Activated T-cell treated with anti-CD3 and anti-CD28 coated beads for 4 hours (primary cell): Measurements from ENCODE around the gene GPATCH8.

ENCODE experiments used
- DNase-seq: peaks from one replicate; pipeline ENCODE4 v3.0.0-alpha.2; 2020

The GPATCH8 gene

DNA sequence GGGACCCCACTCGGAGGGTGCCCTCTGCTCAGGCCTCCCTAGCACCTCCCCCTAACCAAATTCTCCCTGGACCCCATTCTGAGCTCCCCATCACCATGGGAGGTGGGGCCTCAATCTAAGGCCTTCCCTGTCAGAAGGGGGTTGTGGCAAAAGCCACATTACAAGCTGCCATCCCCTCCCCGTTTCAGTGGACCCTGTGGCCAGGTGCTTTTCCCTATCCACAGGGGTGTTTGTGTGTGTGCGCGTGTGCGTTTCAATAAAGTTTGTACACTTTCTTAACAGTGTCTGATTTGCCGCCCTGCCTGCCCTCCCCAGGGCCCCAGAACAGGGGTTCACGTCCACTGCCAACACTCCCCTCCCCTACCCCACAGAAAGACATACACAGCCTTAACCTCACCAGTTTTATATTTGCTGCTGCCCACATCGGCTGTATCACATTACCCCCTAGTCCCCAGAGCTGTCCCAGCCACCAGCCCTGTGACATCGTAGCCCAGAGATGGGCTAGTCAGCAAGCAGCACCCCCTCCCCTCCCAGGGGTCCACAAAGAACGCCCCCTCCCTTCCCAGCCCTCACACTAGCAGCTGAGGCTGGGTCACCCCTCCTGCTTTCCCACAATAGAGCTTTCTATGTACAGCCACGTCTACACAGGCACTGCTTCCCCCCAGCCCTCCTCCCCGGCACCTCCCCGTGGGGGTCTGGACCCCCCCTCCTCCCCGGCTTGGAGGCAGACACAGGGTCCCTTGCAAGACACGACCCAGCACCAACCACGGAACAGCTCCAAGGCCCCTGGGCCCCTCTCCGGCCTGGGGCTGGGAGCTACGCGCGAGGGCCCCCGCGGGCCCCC lies 150.2 kb downstream of the GPATCH8 start:
- DNase-seq = no peak

DNA sequence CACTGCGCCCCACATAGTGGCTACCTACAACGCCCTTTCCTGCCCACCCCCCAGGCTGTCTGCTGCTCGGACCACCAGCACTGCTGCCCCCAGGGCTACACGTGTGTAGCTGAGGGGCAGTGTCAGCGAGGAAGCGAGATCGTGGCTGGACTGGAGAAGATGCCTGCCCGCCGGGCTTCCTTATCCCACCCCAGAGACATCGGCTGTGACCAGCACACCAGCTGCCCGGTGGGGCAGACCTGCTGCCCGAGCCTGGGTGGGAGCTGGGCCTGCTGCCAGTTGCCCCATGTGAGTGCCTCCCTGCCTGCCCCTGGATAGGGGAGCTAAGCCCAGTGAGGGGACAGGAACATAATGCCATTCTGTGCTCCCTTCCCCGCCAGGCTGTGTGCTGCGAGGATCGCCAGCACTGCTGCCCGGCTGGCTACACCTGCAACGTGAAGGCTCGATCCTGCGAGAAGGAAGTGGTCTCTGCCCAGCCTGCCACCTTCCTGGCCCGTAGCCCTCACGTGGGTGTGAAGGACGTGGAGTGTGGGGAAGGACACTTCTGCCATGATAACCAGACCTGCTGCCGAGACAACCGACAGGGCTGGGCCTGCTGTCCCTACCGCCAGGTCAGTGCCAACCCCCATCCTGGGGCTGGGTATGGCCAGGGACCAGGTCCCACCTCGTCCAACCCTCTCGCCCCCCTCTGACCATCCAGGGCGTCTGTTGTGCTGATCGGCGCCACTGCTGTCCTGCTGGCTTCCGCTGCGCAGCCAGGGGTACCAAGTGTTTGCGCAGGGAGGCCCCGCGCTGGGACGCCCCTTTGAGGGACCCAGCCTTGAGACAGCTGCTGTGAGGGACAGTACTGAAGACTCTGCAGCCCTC lies 151.0 kb downstream of the GPATCH8 start:
- no peak for DNase-seq

DNA sequence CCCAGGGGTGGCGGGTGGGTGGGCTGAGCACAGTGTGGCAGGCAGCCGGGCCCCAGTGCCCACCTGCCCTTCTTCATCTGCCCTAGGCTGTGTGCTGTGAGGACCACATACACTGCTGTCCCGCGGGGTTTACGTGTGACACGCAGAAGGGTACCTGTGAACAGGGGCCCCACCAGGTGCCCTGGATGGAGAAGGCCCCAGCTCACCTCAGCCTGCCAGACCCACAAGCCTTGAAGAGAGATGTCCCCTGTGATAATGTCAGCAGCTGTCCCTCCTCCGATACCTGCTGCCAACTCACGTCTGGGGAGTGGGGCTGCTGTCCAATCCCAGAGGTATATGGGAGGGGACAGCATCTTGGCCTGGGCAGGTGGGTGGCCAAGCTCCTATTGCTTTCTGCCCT lies 151.7 kb downstream of the GPATCH8 start:
- DNase-seq = no peak

DNA sequence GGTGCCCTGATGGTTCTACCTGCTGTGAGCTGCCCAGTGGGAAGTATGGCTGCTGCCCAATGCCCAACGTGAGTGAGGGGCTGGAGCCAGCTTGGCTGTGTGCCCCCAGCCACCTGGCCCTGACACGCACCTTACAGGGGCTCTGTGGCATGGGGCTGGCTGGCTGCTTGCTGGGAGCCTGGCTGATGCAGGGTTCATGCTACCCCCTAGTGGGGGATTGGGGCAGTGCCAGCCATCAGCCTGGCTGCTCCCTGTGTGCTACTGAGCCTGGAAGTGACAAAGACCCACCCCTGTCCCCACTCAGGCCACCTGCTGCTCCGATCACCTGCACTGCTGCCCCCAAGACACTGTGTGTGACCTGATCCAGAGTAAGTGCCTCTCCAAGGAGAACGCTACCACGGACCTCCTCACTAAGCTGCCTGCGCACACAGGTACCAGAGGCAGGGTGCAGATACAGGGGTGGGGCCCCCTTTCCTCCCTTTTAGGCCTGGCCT lies 152.4 kb downstream of the GPATCH8 start:
- DNase-seq = peak; percentile 66

DNA sequence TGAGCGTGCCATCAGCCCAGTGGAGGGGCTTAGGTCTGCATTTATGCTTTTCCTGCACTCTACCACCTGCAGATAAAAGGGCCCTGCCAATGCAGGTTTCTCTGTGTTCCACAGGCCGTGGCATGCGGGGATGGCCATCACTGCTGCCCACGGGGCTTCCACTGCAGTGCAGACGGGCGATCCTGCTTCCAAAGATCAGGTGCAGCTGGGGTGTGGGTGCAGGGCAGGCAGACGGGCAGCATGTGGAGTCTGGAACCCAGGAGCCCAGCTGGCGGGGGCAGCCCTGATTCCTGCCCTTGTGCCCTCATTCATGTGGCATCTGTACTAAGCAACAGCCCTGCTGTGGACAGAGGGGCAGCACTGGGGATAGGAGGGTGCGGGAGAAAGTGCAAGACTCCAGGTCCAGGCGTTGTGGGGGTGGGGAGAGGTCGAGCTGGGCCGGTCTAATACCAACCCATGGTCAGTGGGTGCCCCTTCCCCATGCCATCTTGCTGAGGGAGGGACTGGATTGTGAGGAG lies 153.6 kb downstream of the GPATCH8 start:
- no peak for DNase-seq

DNA sequence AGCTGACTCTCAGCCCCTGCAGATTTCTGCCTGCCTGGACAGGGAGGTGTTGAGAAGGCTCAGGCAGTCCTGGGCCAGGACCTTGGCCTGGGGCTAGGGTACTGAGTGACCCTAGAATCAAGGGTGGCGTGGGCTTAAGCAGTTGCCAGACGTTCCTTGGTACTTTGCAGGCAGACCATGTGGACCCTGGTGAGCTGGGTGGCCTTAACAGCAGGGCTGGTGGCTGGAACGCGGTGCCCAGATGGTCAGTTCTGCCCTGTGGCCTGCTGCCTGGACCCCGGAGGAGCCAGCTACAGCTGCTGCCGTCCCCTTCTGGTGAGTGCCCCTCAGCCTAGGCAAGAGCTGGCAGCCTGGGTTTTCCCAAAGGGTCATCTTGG lies 154.2 kb downstream of the GPATCH8 start:
- DNase-seq = no peak

DNA sequence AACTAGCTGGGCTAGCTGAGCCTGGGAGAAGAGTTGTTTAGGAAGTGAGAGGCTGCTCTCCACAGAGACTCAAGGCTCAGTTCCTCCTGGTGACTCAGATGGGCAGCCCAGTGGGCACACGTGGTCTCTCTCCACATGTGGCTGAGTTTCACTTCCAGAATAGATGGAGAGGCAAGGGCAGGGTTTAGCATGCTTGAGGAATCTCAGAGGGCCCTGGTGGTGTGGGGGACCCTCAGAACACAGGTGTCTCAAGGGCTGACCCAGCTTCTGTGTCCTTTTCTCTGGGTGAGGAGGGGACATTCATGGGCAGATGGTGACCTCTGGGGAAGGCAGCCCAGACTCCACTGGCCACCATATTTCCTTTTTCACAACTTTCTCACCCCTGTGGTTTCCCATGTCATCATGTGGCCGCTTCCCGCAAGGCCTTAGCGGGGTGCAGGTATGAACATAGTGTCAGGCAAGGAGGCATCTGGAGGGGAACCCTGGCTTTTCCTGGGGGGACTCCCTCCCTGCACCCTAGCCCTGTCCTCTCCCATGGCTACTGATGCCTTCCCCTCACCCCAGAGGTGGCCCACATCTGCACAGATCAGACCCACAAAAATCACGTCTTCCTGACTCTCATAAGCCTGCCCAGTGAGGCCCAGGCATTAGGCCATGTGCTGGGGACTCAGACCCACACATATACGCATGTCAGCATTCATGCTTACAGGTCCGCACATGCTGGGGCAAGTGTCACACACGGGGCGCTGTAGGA lies 154.8 kb downstream of the GPATCH8 start:
- no peak for DNase-seq
